ENCODE data around the gene SLC6A12.

Gene SLC6A12

DNA sequence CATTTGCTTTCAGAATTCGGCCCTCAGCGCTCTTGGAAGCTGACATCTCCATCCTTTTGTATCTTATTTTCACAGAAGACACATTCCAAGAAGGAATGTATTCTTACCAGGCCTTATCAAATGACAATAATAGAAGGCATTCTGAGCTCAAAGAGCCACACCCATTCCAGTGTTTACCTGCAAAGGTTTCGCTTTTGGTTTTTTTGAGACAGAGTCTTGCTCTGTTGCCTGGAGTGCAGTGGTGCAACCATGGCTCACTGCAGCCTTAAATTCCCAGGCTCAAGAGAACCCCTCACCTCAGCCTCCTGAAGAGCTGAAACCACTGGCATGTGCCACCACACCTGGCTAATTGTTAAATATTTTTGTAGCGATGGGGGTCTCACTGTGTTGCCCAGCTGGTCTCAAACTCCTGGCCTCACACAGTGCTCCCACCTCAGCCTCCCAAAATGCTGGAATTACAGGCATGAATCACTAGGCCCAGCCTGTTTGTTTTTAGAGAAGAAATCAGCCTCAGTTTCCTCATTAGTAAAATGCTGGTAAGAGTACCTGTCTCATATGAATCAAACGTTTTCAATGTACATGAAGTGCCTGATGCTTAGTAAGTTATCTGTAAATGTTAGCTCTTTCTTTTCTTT lies 69.2 kb downstream of the SLC6A12 start:
- DNase-seq (ENCODE audit: low read depth in 4 of 4, low spot score in 1 of 4), result no peak

DNA sequence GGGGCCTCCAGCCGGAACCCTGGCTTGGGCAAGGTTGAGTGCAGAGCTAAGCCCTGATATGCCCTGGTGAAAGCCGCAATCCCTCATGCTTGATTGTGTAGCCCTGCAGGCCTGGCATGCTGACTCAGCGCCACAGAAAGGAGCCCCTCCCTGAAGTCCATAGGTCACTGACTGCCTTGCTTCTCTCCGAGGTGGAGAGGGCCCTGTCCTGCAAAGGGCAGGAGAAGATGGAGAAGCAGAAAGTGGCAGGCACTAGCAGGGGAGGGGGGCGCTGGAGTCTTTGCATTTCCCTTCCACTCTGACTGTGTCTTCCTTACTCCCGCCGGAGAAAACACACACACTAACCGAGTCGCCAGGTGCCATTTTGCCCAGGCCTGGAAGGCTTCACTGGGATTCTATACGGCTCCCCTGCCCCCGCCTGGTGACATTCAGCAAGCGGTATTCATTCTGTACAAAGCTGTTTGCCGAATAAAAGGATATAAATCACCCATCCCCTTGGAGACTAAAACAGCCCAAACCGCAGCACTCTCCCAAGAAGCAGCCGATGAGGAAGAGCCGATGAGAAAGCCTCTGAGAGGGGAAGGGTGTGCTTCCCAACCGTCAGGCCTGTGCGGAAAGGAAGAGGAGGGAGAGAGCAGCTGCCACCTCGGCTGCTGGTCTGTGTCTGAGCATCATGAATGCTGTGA lies 69.8 kb downstream of the SLC6A12 start:
- DNase-seq (ENCODE audit: low read depth in 4 of 4, low spot score in 1 of 4), result no peak

DNA sequence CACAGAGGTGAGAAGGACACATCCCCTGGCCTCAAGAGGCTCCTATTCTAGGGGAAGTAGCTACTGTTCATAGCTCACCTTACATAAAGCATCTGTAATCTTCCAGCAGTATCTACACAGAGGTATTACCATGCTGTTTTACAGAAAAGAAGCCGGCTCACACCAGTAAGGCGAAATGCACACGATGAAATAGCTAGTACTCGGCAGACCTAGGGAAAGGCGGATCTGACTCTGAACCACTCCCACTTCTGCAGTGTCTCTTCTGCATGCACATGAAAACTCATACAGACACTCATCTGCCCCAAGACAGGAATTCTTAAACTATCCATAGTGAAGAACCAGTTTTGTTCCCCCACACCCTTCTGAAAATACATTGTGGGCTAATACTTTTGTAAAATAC lies 73.8 kb downstream of the SLC6A12 start:
- no peak for DNase-seq (ENCODE audit: low read depth in 4 of 4, low spot score in 1 of 4)
